ENCODE results near the gene COL18A1. TPM values are rescaled to one million over a fixed set of nuclear protein-coding genes. Genes with fewer than 3 reads are reported as not detected.
A peak's percentile ranks its signal among the peaks of the same experiment; 100 is the strongest.

The COL18A1 gene
- total RNA-seq, 1 experiment from 2014 or later = 3.3 TPM

DNA sequence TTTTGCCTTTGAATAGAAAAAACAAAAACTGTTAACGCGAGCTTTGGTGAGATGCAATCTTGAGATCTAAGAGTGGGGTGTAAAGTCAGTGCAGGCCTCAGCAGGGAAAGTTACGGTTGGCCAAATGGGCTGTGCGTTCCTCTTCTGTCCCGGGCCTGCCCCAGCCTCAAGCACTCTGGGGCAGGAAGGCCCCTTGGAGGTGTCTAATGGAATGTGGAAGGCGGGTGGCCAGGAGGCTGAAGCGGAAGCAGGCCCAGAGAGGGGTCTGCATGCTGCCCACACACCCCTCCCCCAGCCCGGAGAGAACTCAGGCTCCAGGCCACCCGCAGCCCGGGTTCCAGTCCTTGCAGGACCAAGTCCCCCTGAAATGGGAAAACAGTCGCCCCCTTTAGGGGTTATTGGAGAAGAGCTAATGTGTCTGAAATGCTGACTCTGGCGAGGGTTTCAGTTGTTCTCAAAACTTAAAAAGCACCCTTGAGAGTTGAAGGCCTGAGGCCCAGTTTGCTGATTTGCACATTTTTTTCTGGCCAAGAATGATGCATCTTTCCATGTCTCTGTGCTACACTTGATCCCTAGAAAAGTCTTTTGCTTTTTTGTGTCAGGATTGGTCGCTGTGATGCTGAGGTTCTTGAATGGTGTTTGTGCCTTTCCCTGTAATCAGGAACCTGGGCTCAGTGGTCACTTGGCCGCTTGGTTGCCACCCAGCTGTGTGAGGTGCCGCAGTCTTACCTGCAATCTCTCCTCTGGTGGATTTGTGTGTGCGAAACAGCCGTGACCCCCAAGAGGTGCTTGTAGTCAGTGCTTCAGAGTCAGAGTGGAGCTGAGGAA, 2.0 kb downstream of the COL18A1 start:
- BruUV-seq (replicated peaks) = no TSS peak
- TF ChIP-seq EZH2 (IDR thresholded peaks at IDR 0.05; ENCODE audit: borderline replicate concordance, low read depth, low read length, poor library complexity, severe bottlenecking) (no peak), CTCF (conservative IDR thresholded peaks at IDR 0.05; ENCODE audit: low read depth, low read length) (0 out of 2 replicates have a peak, but pooled peaks have one; percentile 23)
- H3K9me3 ChIP-seq (ENCODE audit: low read depth, low read length, poor library complexity, severe bottlenecking) = no peaks in the 10 kb centered on the region
- no peak overlapping the region for H3K27ac ChIP-seq (ENCODE audit: low read depth, low read length, poor library complexity, severe bottlenecking)
- H3K4me3 ChIP-seq (ENCODE audit: low read depth, low read length, poor library complexity, severe bottlenecking) = no peak overlapping the region
- DNase-seq (ENCODE audit: low spot score) = peak; percentile 26
- intact Hi-C loops (cut with micrococcal nuclease; ENCODE audit: unreplicated experiment) = no loop called here
- peaks cover 6% of the 10 kb centered on the region for H3K27me3 ChIP-seq (replicated peaks; ENCODE audit: insufficient read depth, low read depth, low read length, poor library complexity)
- H3K4me1 ChIP-seq (ENCODE audit: insufficient read depth, low read length, poor library complexity, severe bottlenecking) = peaks cover 5% of the 10 kb centered on the region
- ChIA-PET CTCF (no interaction called here), POLR2A (ENCODE audit: low non-redundant PET) (no interaction called here)
- H3K36me3 ChIP-seq (ENCODE audit: insufficient read depth, low read length, poor library complexity, severe bottlenecking) = no peaks in the 10 kb centered on the region

DNA sequence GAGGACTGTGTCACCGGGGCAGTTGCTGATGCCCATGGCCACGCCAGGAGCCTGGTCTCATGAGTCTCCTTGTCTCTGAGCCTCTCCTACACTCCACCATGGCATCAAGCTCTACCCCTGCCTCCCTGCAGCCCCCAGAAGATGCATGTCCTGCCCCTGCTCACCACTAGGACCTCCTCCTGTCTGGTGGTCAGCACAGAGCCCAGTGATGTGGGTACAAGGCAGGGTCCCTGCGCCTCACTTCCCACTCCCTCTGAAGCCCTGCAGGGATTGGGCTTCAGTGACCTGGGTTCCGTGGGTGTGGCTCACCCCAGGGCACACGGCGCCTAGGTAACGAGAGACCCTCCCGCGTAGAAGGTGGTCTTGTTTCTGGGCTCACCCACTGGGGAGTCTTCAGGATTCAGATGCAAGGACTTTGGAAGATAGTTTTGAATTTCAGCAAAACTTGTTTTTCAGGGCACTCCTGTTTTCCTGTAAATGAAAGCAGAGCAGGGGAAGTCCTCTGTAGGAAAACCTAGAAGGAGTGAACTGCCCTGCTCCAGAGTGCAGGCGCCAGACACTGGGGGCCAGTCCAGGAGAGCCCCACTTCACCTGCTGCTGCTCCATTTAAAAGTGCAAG, 2.8 kb downstream of the COL18A1 start:
- Histone ChIP-seq H3K4me3 (ENCODE audit: low read depth, low read length, poor library complexity, severe bottlenecking) (no peak overlapping the region), H3K4me1 (ENCODE audit: insufficient read depth, low read length, poor library complexity, severe bottlenecking) (peaks cover 5% of the 10 kb centered on the region), H3K27me3 (replicated peaks; ENCODE audit: insufficient read depth, low read depth, low read length, poor library complexity) (peaks cover 6% of the 10 kb centered on the region), H3K27ac (ENCODE audit: low read depth, low read length, poor library complexity, severe bottlenecking) (no peak overlapping the region), H3K36me3 (ENCODE audit: insufficient read depth, low read length, poor library complexity, severe bottlenecking) (no peaks in the 10 kb centered on the region), H3K9me3 (ENCODE audit: low read depth, low read length, poor library complexity, severe bottlenecking) (no peaks in the 10 kb centered on the region)
- no peak for DNase-seq (ENCODE audit: low spot score)
- intact Hi-C loops (cut with micrococcal nuclease; ENCODE audit: unreplicated experiment) = no loop called here
- POLR2A ChIA-PET (ENCODE audit: low non-redundant PET) = no interaction called here
- CTCF ChIA-PET = no interaction called here
- no peak for TF ChIP-seq EZH2 (IDR thresholded peaks at IDR 0.05; ENCODE audit: borderline replicate concordance, low read depth, low read length, poor library complexity, severe bottlenecking)
- TF ChIP-seq CTCF (conservative IDR thresholded peaks at IDR 0.05; ENCODE audit: low read depth, low read length) = no peak
- BruUV-seq (replicated peaks) = no TSS peak

DNA sequence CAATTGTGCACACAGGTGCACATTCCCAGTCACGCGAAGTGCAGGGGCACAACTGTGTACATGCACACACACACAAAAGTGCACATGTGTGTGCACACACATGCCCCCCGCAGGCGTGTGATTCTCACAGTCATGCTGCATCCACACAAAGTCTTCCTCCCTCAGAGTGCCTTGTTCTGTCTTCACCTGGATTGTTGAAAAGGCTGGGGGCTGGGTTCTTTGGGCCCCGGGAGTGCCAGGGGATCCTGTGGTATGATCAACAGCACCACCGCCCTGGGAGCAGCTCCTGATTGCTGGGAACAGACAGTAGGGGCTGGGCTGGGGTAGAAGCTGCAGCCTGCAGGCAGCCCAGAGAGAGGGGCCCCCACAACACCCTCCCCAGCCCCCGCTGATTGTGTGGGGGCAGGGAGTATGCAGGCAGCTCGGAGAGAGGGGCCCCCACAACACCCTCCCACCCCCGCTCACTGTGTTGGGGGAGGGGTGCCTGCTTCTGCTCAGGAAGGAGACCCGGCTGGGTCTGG, 3.4 kb downstream of the COL18A1 start:
- DNase-seq (ENCODE audit: low spot score) = no peak
- intact Hi-C loops (cut with micrococcal nuclease; ENCODE audit: unreplicated experiment) = no loop called here
- BruUV-seq (replicated peaks) = no TSS peak
- no peak for TF ChIP-seq EZH2 (IDR thresholded peaks at IDR 0.05; ENCODE audit: borderline replicate concordance, low read depth, low read length, poor library complexity, severe bottlenecking)
- no peak for TF ChIP-seq CTCF (conservative IDR thresholded peaks at IDR 0.05; ENCODE audit: low read depth, low read length)
- Histone ChIP-seq H3K27ac (ENCODE audit: low read depth, low read length, poor library complexity, severe bottlenecking) (no peak overlapping the region), H3K9me3 (ENCODE audit: low read depth, low read length, poor library complexity, severe bottlenecking) (no peaks in the 10 kb centered on the region), H3K27me3 (replicated peaks; ENCODE audit: insufficient read depth, low read depth, low read length, poor library complexity) (peaks cover 6% of the 10 kb centered on the region), H3K36me3 (ENCODE audit: insufficient read depth, low read length, poor library complexity, severe bottlenecking) (no peaks in the 10 kb centered on the region), H3K4me1 (ENCODE audit: insufficient read depth, low read length, poor library complexity, severe bottlenecking) (peaks cover 5% of the 10 kb centered on the region), H3K4me3 (ENCODE audit: low read depth, low read length, poor library complexity, severe bottlenecking) (no peak overlapping the region)
- POLR2A ChIA-PET (ENCODE audit: low non-redundant PET) = no interaction called here
- CTCF ChIA-PET = no interaction called here
